Colonic mucosa (tissue), 4 donors: ENCODE results near the gene PEG3. TPM values are rescaled to one million over a fixed set of nuclear protein-coding genes. Genes with fewer than 3 reads are reported as not detected.

Source experiments
- DNase-seq: peaks from one replicate; pipeline ENCODE4 v3.0.0-alpha.2; 2020
- H3K27ac ChIP-seq: fragments of 200-600 bp; one replicate; pipeline ENCODE4 v1.8.0; 2021
- H3K27me3 ChIP-seq: fragments of 200-600 bp; one replicate; pipeline ENCODE4 v1.8.0; 2021
- H3K36me3 ChIP-seq: fragments of 200-600 bp; one replicate; pipeline ENCODE4 v1.8.0; 2021
- H3K4me1 ChIP-seq: fragments of 200-600 bp; one replicate; pipeline ENCODE4 v1.8.0; 2021; ENCODE audit warnings: mild to moderate bottlenecking
- H3K4me3 ChIP-seq: fragments of 200-600 bp; one replicate; pipeline ENCODE4 v1.8.0; 2021
- H3K9ac ChIP-seq, 2 donors: one replicate each; pipeline ENCODE4 v1.7.0; 2013; ENCODE audit warnings: control low read depth in 2 of 2, low read depth in 2 of 2, low read length in 2 of 2
- H3K9me3 ChIP-seq: fragments of 200-600 bp; one replicate; pipeline ENCODE4 v1.8.0; 2021
- intact Hi-C: fragments of 100-400 bp; cut with DNase I; formaldehyde crosslinking; loops from one replicate; pipeline ENCODE4 v1.14.1; 2022
- total RNA-seq, 2 donors: library from RNA; stranded (reverse); fragmentation: NEBNext Ultra II Directional in 1 of 2; extraction: Animal tissue kit (Norgen Biotek cat#: 25700) in 1 of 2; gene quantifications; one replicate each; pipeline ENCODE4 v1.2.1, GENCODE V29; 2021
- TF ChIP-seq, protein P1 (sequence below): fragments of 200-600 bp; IDR thresholded peaks from one replicate; pipeline ENCODE4 v1.8.0; 2022; ENCODE audit warnings: antibody characterized with exemption, mild to moderate bottlenecking
- donor health status: healthy.
- donor health status: DM: no; HTN: no; CAD: no.
- donor health status: DM: no; HTN: no; CAD: no.

The PEG3 gene
- total RNA-seq: 1 to 10 TPM; 1.4 to 2.8 TPM

DNA sequence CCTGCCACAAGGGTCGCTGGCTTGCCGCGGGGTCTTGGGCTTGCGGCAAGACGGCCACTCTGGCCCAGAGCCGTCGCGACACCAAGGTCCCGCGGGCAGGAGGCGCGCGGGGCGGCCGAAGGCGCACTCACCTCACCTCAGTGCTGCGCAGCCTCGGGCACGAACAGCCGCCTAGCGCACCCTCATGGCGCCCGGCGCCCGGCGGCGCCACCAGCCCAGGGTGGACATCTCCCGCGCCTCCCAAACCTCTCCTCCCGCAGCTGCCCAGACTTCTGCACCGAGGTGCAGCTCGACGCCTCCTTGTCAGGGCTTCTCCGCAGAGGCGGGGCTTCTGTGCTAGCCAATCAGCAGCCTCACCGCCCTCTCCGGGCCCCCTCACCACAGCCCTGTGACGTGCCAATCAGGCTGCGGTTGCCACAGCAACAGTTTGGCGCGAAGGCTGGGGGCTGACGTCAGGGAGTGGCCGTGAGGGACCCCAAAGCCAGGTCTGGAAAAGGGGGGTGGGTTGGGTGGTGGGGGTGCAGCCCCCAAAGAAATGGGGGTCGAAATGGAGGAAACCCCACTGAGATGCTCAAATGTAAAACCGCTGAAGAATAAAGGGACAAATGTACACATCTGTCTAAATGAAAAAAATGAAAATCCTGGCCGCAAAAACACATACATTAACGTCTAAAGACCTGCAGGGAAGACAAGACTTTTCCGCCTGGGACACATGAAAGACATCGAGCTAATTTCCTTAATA, at the start of gene PEG3, which contains the start of gene ZIM2:
PEG3 (minus strand) TSS at position 276 of the 742 bp plus-strand sequence. CDS start 16,071 bp downstream, outside the sequence.
ZIM2 (minus strand) TSS at position 276 of the 742 bp plus-strand sequence. CDS start 16,449 bp downstream, outside the sequence.
- no peak within 1 kb of the TSS for H3K27ac ChIP-seq
- no peaks in the 10 kb centered on the region for H3K36me3 ChIP-seq
- H3K27me3 ChIP-seq: no peaks in the 10 kb centered on the region
- intact Hi-C loops: no loop called here
- no peaks in the 10 kb centered on the region for H3K9me3 ChIP-seq
- H3K4me3 ChIP-seq: peak within 1 kb of the TSS; percentile 17
- DNase-seq: peak; percentile 26
- no peaks in the 10 kb centered on the region for H3K4me1 ChIP-seq
- no peak within 1 kb of the TSS for H3K9ac ChIP-seq
- TF ChIP-seq, protein P1, sequence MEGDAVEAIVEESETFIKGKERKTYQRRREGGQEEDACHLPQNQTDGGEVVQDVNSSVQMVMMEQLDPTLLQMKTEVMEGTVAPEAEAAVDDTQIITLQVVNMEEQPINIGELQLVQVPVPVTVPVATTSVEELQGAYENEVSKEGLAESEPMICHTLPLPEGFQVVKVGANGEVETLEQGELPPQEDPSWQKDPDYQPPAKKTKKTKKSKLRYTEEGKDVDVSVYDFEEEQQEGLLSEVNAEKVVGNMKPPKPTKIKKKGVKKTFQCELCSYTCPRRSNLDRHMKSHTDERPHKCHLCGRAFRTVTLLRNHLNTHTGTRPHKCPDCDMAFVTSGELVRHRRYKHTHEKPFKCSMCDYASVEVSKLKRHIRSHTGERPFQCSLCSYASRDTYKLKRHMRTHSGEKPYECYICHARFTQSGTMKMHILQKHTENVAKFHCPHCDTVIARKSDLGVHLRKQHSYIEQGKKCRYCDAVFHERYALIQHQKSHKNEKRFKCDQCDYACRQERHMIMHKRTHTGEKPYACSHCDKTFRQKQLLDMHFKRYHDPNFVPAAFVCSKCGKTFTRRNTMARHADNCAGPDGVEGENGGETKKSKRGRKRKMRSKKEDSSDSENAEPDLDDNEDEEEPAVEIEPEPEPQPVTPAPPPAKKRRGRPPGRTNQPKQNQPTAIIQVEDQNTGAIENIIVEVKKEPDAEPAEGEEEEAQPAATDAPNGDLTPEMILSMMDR: no peak

DNA sequence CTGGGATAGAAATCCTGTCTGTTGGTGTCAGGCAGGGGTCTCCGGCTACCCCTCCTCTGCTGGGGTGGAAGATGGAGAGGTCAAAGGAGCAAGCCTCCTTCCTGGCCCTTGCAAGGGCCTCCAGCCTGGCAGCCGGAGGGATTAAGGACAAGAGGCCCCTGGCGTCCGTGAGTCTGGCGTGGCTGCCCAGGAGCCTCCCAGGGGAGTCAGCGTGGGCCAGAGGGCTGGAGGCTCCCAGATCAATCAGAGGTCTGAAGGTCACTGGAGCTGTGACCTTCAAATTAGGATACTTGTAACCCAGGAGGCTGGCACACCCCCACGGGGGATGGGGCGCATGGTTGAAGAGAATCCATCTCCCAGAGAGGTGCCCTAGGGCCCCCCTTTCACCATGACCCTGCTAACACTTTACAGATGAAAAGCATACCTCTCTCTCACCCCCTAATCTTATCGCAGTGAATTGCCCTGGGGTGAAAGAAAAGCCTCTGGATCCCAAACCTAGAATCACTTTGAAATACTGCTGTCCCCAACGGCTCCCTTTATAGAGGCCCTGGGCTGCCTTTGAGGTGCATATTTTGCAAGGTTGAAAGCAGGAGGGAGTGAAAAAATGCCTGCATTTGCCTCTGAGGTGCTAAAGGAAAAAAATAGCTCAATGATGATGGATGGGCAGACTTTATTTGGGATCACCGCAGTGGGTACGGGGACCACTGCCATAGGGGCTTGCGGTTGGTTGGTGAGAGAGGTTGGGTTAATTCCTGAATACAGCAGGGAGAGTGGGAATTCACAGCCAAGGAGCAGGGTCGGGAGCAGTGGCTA, 44.9 kb upstream of the PEG3 start:
- Histone ChIP-seq H3K9ac (no peak overlapping the region), H3K9me3 (no peaks in the 10 kb centered on the region), H3K27me3 (no peaks in the 10 kb centered on the region), H3K4me1 (no peaks in the 10 kb centered on the region), H3K4me3 (no peak overlapping the region), H3K36me3 (no peaks in the 10 kb centered on the region), H3K27ac (no peak overlapping the region)
- no peak for DNase-seq
- intact Hi-C loops: no loop called here
- TF ChIP-seq, protein P1: no peak

DNA sequence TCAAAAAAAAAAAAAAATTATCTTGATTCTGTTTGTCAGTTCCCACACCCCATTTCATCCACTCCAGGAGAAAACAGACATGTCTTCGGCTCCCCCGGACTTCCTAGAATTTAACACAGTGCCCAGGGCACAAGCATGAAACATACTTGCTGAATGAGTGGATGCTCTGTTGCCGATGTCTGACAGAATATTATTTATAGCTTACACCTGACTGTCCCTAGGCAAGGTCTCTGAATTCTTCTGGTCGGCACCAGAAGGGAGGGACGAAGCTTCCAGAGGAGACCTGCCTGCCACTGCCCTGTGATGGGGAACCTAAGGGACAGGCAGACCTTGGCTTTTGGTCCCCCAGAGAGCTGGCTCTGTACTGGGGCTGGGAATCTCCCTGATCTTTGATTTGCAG, 43.9 kb upstream of the PEG3 start:
- H3K36me3 ChIP-seq: no peaks in the 10 kb centered on the region
- no peak overlapping the region for H3K9ac ChIP-seq
- no peak for DNase-seq
- no peak overlapping the region for H3K27ac ChIP-seq
- H3K4me3 ChIP-seq: no peak overlapping the region
- intact Hi-C loops: no loop called here
- H3K4me1 ChIP-seq: no peaks in the 10 kb centered on the region
- TF ChIP-seq, protein P1: no peak
- no peaks in the 10 kb centered on the region for H3K9me3 ChIP-seq
- H3K27me3 ChIP-seq: no peaks in the 10 kb centered on the region

DNA sequence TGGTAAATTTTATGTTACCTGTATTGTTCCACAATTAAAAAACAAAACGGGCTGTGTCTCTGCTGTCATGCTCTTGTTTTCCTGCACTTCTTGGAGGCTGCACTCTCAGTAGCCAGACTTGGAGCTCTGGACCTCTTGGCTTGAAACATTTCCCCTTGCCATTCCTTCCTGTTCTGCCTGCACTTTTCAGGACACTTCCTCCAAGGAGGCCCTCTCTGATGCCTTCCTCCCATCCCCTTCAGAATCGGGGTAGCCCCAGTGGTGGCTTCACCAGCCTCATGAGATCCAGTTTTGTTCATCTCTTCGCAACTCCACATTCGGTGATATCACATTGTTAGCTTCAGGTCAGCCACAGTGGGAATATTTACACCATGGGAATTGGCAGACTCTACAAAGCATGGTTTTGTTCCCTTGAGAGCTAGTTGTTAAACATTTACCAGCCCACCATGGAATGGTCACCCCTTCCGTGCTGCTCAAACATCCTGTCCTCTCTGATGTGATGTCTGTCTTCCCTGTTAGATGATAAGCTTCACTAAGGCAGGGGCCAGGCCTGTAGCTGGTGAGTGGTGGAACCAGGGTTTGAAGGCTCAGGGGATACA, 40.2 kb upstream of the PEG3 start:
- no peaks in the 10 kb centered on the region for H3K9me3 ChIP-seq
- DNase-seq: no peak
- no peak overlapping the region for H3K9ac ChIP-seq
- H3K36me3 ChIP-seq: no peaks in the 10 kb centered on the region
- no peaks in the 10 kb centered on the region for H3K4me1 ChIP-seq
- H3K27ac ChIP-seq: no peak overlapping the region
- H3K27me3 ChIP-seq: no peaks in the 10 kb centered on the region
- TF ChIP-seq, protein P1: no peak
- H3K4me3 ChIP-seq: no peak overlapping the region
- intact Hi-C loops: no loop called here

DNA sequence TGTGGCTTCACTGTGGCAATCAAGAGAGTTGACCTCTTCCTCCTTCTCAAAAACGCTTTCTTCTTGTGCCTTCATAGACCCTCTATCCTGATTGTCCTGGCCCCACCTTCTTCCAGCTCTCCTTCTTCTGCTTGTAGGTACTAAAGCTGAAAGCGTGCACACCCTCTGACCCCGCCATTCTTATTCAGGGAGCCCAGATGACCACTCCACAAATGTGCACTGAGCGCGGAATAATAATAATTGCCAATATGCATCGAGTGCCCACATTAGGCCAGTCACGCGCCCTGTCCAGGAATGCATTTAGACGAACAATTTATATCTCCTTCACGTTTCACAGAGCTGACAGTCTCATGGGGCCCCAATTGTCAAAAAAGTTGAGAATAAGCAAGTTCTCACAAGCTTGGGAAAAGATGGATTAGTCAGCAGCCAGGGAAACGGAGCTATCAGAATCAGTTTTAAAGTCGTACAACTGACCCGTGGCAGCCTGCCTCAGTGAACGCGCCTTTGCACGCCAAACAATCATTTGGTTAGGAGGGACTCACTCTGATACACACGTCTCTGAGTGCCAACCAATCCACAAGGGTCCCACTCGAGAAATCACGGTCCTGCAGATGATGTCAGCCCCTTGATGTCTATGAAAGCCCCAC, 36.7 kb upstream of the PEG3 start:
- TF ChIP-seq, protein P1: no peak
- no peaks in the 10 kb centered on the region for H3K36me3 ChIP-seq
- no peak overlapping the region for H3K9ac ChIP-seq
- H3K27me3 ChIP-seq: no peaks in the 10 kb centered on the region
- intact Hi-C loops: no loop called here
- no peaks in the 10 kb centered on the region for H3K9me3 ChIP-seq
- no peak overlapping the region for H3K27ac ChIP-seq
- H3K4me1 ChIP-seq: no peaks in the 10 kb centered on the region
- no peak for DNase-seq
- no peak overlapping the region for H3K4me3 ChIP-seq
